Measurements from ENCODE around the gene TSPAN5. TPM values are rescaled to one million over a fixed set of nuclear protein-coding genes. Genes with fewer than 3 reads are reported as not detected.

The TSPAN5 gene
- total RNA-seq, 2 experiments from 2014 or later = 1.8 to 2.8 TPM

GRCh38 chr4:98566361-98567008 is 91.9 kb downstream of the TSPAN5 start:
- Histone ChIP-seq H3K36me3 (ENCODE audit: insufficient read depth, low read length) (no peaks in the 10 kb centered on the region), H3K9me3 (ENCODE audit: control insufficient read depth in 1 of 2, insufficient read depth in 1 of 2, low read length in 2 of 2) (no peaks in the 10 kb centered on the region), H3K27ac (ENCODE audit: low read depth in 1 of 2, low read length in 2 of 2) (no peak overlapping the region), H3K27me3 (ENCODE audit: control insufficient read depth in 1 of 2, insufficient read depth in 2 of 2, low read length in 2 of 2) (no peaks in the 10 kb centered on the region), H3K4me3 (ENCODE audit: low read length) (no peak overlapping the region), H3K4me1 (ENCODE audit: insufficient read depth, low read length) (no peaks in the 10 kb centered on the region)
- Mint-ChIP-seq H3K36me3 (ENCODE audit: low read depth) (no peaks in the 10 kb centered on the region), H3K27ac (no peak overlapping the region), H3K27me3 (no peaks in the 10 kb centered on the region), H3K9me3 (no peaks in the 10 kb centered on the region), H3K4me1 (ENCODE audit: low read depth) (peaks cover 52% of the 10 kb centered on the region), H3K4me3 (no peak overlapping the region)
- TF ChIP-seq CTCF (IDR thresholded peaks at IDR 0.05) = no peak
- no peak for DNase-seq
- intact Hi-C loops (cut with DNase I, micrococcal nuclease) = no loop called here
- ChIA-PET CTCF (no interaction called here), POLR2A (interaction anchor here (0.6 kb wide), 1 partner anchor 912 kb away, joined by 3 read pairs; no protein-coding TSS in a partner anchor)
- no peak for ATAC-seq (ENCODE audit: poor library complexity)

- H3K4me3 Mint-ChIP-seq = no peak overlapping the region
- peaks cover 49% of the 10 kb centered on the region for H3K4me1 Mint-ChIP-seq (ENCODE audit: low read depth)
These were observed 92.6 kb downstream of the TSPAN5 start for GRCh38 chr4:98565681-98566301.

GRCh38 chr4:98564852-98565251 is 93.6 kb downstream of the TSPAN5 start:
- no peaks in the 10 kb centered on the region for H3K9me3 Mint-ChIP-seq
- H3K27me3 ChIP-seq (ENCODE audit: control insufficient read depth in 1 of 2, insufficient read depth in 2 of 2, low read length in 2 of 2) = no peaks in the 10 kb centered on the region
- ATAC-seq (ENCODE audit: poor library complexity) (no peak), DNase-seq (no peak)
- CTCF ChIA-PET = no interaction called here
- H3K4me3 ChIP-seq (ENCODE audit: low read length) = no peak overlapping the region
- H3K36me3 Mint-ChIP-seq (ENCODE audit: low read depth) = no peaks in the 10 kb centered on the region
- no peaks in the 10 kb centered on the region for H3K9me3 ChIP-seq (ENCODE audit: control insufficient read depth in 1 of 2, insufficient read depth in 1 of 2, low read length in 2 of 2)
- no peak overlapping the region for H3K27ac ChIP-seq (ENCODE audit: low read depth in 1 of 2, low read length in 2 of 2)
- no peak overlapping the region for H3K27ac Mint-ChIP-seq
- no peaks in the 10 kb centered on the region for H3K27me3 Mint-ChIP-seq
- TF ChIP-seq CTCF (IDR thresholded peaks at IDR 0.05) = no peak
- intact Hi-C loops (cut with DNase I, micrococcal nuclease) = no loop called here
- H3K4me1 ChIP-seq (ENCODE audit: insufficient read depth, low read length) = no peaks in the 10 kb centered on the region
- H3K36me3 ChIP-seq (ENCODE audit: insufficient read depth, low read length) = no peaks in the 10 kb centered on the region
- POLR2A ChIA-PET = no interaction called here
- no peak overlapping the region for H3K4me3 Mint-ChIP-seq
- H3K4me1 Mint-ChIP-seq (ENCODE audit: low read depth) = peaks cover 39% of the 10 kb centered on the region

More at GRCh38 chr4:98565681-98566301, 92.6 kb downstream of the TSPAN5 start:
- no peaks in the 10 kb centered on the region for H3K27me3 ChIP-seq (ENCODE audit: control insufficient read depth in 1 of 2, insufficient read depth in 2 of 2, low read length in 2 of 2)
- ChIA-PET CTCF (no interaction called here), POLR2A (interaction anchor here (0.6 kb wide), 1 partner anchor 913 kb away, joined by 3 read pairs; no protein-coding TSS in a partner anchor)
- Mint-ChIP-seq H3K9me3 (no peaks in the 10 kb centered on the region), H3K27me3 (no peaks in the 10 kb centered on the region), H3K27ac (no peak overlapping the region), H3K36me3 (ENCODE audit: low read depth) (no peaks in the 10 kb centered on the region)
- no peak for DNase-seq
- no peak for ATAC-seq (ENCODE audit: poor library complexity)
- intact Hi-C loops (cut with DNase I, micrococcal nuclease) = no loop called here
- no peak for TF ChIP-seq CTCF (IDR thresholded peaks at IDR 0.05)
- no peaks in the 10 kb centered on the region for H3K36me3 ChIP-seq (ENCODE audit: insufficient read depth, low read length)
- H3K4me3 ChIP-seq (ENCODE audit: low read length) = no peak overlapping the region
- H3K4me1 ChIP-seq (ENCODE audit: insufficient read depth, low read length) = no peaks in the 10 kb centered on the region
- H3K9me3 ChIP-seq (ENCODE audit: control insufficient read depth in 1 of 2, insufficient read depth in 1 of 2, low read length in 2 of 2) = no peaks in the 10 kb centered on the region
- no peak overlapping the region for H3K27ac ChIP-seq (ENCODE audit: low read depth in 1 of 2, low read length in 2 of 2)
